SK-N-MC (cell line): ENCODE results near the gene AK5.

Experiments used
- EZH2 ChIP-seq: fragments of 200-600 bp; sonication (generic); IDR thresholded peaks from one replicate; pipeline ENCODE4 v1.6.1; 2017; ENCODE audit warnings: antibody characterized with exemption
- POLR2AphosphoS5 ChIP-seq: IDR thresholded peaks from 2 replicates; pipeline ENCODE4 v1.6.1; 2012; ENCODE audit warnings: mild to moderate bottlenecking, low read depth, low read length, borderline replicate concordance

GRCh38 chr1:77534456-77534855 is 252.6 kb downstream of the AK5 start:
- TF ChIP-seq POLR2AphosphoS5 (no peak), EZH2 (no peak)
